Adrenal gland (tissue), 12 donors: ENCODE results near the gene UPK1B. TPM values are rescaled to one million over a fixed set of nuclear protein-coding genes. Genes with fewer than 3 reads are reported as not detected.

Source experiments
- DNase-seq, 7 donors: peaks; one replicate each; pipeline ENCODE4 v3.0.0-alpha.2; 2019 to 2020
- H3K27ac ChIP-seq, 5 donors: fragments of 200-600 bp; sonication (generic) in 4 of 5; 1 replicate in 3 of 5; 2 replicates in 2 of 5; pipeline versions ENCODE4 v1.5.1 to v1.8.0; 2016 to 2020; ENCODE audit warnings: mild to moderate bottlenecking in 1 of 5
- H3K27me3 ChIP-seq: fragments of 200-600 bp; 2 replicates; pipeline ENCODE4 v1.8.0; 2021
- H3K36me3 ChIP-seq, 2 donors: fragments of 200-600 bp; replicated peaks in 1 of 2; 1 replicate in 1 of 2; 2 replicates in 1 of 2; pipeline versions ENCODE4 v1.5.1 to v1.8.0; 2018 to 2022
- H3K4me1 ChIP-seq, 2 donors: fragments of 200-600 bp; replicated peaks in 1 of 2; 1 replicate in 1 of 2; 2 replicates in 1 of 2; pipeline versions ENCODE4 v1.5.1 to v1.8.0; 2018 to 2021
- H3K4me3 ChIP-seq, 4 donors: fragments of 200-600 bp; sonication (generic) in 3 of 4; one replicate each; pipeline ENCODE4 v1.5.1; 2016 to 2018
- H3K9me3 ChIP-seq, 3 donors: fragments of 200-600 bp; sonication (generic) in 1 of 3; replicated peaks in 1 of 3; 1 replicate in 2 of 3; 2 replicates in 1 of 3; pipeline versions ENCODE4 v1.5.1 to v1.8.0; 2016 to 2021
- POLR2A ChIP-seq, 2 donors: fragments of 450-650 bp; IDR thresholded peaks; one replicate each; pipeline ENCODE4 v1.6.1; 2017; ENCODE audit warnings: antibody characterized with exemption in 2 of 2, mild to moderate bottlenecking in 2 of 2, moderate library complexity in 1 of 2
- WGBS, 4 donors: extraction: QIAGEN DNeasy Blood & Tissue Kit in 2 of 4; methylation state at CpG; one replicate each; pipeline versions ENCODE4 v1.1.5 to v1.1.7; 2013 to 2017; 5-methylcytosine and 5-hydroxymethylcytosine counted together
- intact Hi-C, 2 donors: fragments of 100-400 bp; cut with DNase I; formaldehyde crosslinking; loops; one replicate each; pipeline versions ENCODE4 v1.14.1 to v1.15.0; 2022 to 2023
- polyA plus RNA-seq, 3 donors: library from polyadenylated mRNA; stranded (reverse); fragments of 200-250 nt in 2 of 3; fragments of 350-450 nt in 1 of 3; fragmentation: Illumina TruSeq in 1 of 3; extraction: RNeasy Lipid Tissue Mini Kit (QIAGEN cat#74804) in 1 of 3; gene quantifications; one replicate each; pipeline ENCODE4 v1.2.3, GENCODE V29; 2013 to 2014
- total RNA-seq, 9 donors: library from RNA; depleted of rRNA in 4 of 9; stranded (reverse); fragments of >200 nt in 4 of 9; fragments of 120-200 nt in 1 of 9; fragmentation: NEBNext Ultra II Directional in 1 of 9; extraction: Animal tissue kit (Norgen Biotek cat#: 25700) in 1 of 9; gene quantifications; one replicate each; pipeline versions ENCODE4 v1.1.0 to v1.2.4, GENCODE V29; 2013 to 2023
- TF ChIP-seq, protein P1 (sequence below), 6 experiments: fragments of 450-650 bp in 4 of 6; fragments of 200-600 bp in 2 of 6; sonication (generic) in 1 of 6; IDR thresholded peaks; 1 replicate in 5 of 6; 2 replicates in 1 of 6; pipeline versions ENCODE4 v1.5.1 to v1.8.0; 2016 to 2021; ENCODE audit warnings: antibody characterized with exemption in 6 of 6, mild to moderate bottlenecking in 2 of 6, moderate library complexity in 1 of 6
- donor health status: healthy with polysubstance abuse.
- donor health status: Bipolar disorder and iron deficiency.
- donor health status: DM: yes; HTN: yes; CAD: no.
- donor health status: DM: no; HTN: no; CAD: no.
- donor health status: DM: no; HTN: no; CAD: no.
- donor health status: DM: yes; HTN: yes; CAD: no.

Gene UPK1B
- total and polyA plus RNA-seq, 12 donors: 0.24 TPM; not detected in 11

DNA sequence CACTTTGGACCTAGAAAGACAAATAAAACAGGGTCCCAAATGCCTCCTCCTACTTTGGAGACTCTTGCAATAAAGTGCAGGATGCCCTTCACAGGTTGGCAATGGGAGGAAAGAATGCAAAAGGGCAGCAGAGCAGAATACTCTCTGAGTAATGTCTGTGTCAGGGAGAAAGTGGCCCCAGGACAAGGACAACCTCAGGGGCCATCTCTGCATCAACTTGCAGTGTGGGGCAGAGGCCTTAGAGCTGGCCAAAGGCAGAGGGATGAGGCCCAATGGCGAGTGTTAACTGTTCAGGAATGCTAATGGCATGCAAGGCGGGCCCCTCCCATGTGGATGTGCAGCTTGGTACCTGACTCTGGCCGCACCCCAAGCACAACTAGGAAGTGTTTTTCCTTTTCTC is 8.4 kb downstream of the UPK1B start:
- DNase-seq: no peak
- Histone ChIP-seq H3K4me1 (no peaks in the 10 kb centered on the region), H3K4me3 (no peak overlapping the region), H3K36me3 (no peaks in the 10 kb centered on the region), H3K27ac (no peak overlapping the region), H3K9me3 (no peaks in the 10 kb centered on the region), H3K27me3 (no peaks in the 10 kb centered on the region)
- no peak for TF ChIP-seq POLR2A (IDR thresholded peaks at IDR 0.05)
- TF ChIP-seq, protein P1, sequence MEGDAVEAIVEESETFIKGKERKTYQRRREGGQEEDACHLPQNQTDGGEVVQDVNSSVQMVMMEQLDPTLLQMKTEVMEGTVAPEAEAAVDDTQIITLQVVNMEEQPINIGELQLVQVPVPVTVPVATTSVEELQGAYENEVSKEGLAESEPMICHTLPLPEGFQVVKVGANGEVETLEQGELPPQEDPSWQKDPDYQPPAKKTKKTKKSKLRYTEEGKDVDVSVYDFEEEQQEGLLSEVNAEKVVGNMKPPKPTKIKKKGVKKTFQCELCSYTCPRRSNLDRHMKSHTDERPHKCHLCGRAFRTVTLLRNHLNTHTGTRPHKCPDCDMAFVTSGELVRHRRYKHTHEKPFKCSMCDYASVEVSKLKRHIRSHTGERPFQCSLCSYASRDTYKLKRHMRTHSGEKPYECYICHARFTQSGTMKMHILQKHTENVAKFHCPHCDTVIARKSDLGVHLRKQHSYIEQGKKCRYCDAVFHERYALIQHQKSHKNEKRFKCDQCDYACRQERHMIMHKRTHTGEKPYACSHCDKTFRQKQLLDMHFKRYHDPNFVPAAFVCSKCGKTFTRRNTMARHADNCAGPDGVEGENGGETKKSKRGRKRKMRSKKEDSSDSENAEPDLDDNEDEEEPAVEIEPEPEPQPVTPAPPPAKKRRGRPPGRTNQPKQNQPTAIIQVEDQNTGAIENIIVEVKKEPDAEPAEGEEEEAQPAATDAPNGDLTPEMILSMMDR (IDR thresholded peaks at IDR 0.05): no peak
- WGBS, 4 donors: 58 to 81% (median 76%) methylated on average over 3 of the region's 3 CpGs
- intact Hi-C loops: no loop called here

DNA sequence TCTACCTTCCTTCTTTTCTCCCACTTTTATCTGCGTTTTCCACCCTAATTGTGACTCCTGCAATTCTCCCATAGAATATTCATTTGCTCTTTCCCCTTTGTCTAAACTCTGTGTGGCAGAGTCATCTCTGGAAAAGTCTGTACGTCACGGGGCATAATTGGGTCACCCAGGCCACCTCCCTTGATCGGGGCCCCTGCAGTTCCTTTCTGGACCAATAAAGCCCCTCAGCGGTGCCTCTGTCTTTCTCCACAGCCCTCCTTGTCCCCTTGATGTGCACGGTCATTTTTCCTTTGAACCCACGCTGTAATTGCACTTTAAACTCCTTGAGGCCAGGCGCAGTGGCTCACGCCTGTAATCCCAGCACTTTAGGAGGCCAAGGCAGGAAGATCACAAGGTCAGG is 10.7 kb downstream of the UPK1B start:
- no peak overlapping the region for H3K27ac ChIP-seq
- intact Hi-C loops: no loop called here

DNA sequence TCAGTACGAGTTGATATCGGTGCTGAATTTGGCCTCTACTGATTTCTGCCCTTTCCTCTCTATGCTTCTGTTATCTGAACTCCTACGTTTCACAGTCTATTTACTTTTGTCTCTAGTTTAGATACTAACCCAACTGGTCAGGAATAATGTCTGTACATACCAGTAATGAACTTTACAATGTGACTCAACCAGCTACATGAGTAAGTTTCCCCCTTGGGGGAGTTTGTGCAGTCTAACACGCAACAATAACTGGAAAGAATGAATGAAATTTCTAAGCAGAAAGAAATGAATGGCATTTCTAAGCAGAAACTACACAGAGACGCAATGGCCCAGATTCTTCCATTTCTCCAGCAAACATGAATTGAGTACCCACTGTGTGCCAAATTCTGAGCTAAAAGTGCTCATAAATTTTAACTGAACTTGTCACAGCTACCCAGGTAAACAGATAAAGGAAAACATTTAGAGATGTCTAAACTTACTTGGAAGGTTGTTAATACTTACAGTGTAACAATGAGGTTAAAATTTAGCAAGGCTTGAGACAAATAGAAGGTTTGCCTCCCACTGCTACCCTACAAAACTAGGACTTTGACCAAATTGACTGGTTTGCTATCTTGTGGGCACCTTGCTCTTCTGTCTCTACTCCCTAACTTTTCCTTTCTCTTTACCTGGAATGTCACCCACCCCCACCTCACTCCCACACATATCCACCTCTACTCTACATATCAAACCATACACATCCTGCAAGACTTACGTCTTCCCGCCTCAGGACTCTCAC is 11.6 kb downstream of the UPK1B start:
- no peak for TF ChIP-seq POLR2A (IDR thresholded peaks at IDR 0.05)
- TF ChIP-seq, protein P1 (IDR thresholded peaks at IDR 0.05): no peak
- WGBS, 4 donors: 83 to 91% (median 90%) methylated on average over 7 of the region's 7 CpGs

More for the DNA sequence above, 10.7 kb downstream of the UPK1B start:
- Histone ChIP-seq H3K36me3 (no peaks in the 10 kb centered on the region), H3K27me3 (no peaks in the 10 kb centered on the region), H3K4me3 (no peak overlapping the region), H3K4me1 (no peaks in the 10 kb centered on the region), H3K9me3 (no peaks in the 10 kb centered on the region)
- no peak for DNase-seq
- 75 to 83% (median 78%) methylated on average over 9 of the region's 9 CpGs for WGBS, 4 donors
- no peak for TF ChIP-seq POLR2A (IDR thresholded peaks at IDR 0.05)
- TF ChIP-seq, protein P1 (IDR thresholded peaks at IDR 0.05): no peak

DNA sequence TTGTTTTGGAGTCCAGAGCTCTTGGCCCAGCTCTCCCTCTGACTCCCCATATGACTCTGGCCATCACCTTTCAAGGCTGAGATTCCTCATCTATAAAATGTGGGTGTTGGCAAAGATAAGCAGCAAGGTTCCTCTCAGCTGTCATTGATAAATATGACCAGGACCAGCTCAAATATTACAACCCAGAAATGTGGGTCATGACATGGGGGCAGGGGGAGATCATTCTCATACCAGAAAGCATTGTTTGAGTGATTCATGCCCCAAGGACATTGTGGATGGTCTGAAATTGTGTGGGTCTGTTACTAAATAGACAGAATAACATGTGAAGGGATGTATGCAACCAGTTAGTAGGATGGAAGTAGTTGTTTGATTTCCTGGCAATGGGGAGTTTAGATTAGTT is 13.9 kb downstream of the UPK1B start:
- H3K27ac ChIP-seq: no peak overlapping the region
- H3K4me1 ChIP-seq: no peaks in the 10 kb centered on the region
- no peak overlapping the region for H3K4me3 ChIP-seq
- no peak for TF ChIP-seq POLR2A (IDR thresholded peaks at IDR 0.05)
- DNase-seq: no peak
- intact Hi-C loops: no loop called here
- no peaks in the 10 kb centered on the region for H3K9me3 ChIP-seq
- no peaks in the 10 kb centered on the region for H3K36me3 ChIP-seq
- H3K27me3 ChIP-seq: no peaks in the 10 kb centered on the region

More for the DNA sequence above, 11.6 kb downstream of the UPK1B start:
- intact Hi-C loops: no loop called here
- Histone ChIP-seq H3K27ac (no peak overlapping the region), H3K27me3 (no peaks in the 10 kb centered on the region), H3K9me3 (no peaks in the 10 kb centered on the region), H3K36me3 (no peaks in the 10 kb centered on the region), H3K4me1 (no peaks in the 10 kb centered on the region), H3K4me3 (no peak overlapping the region)
- no peak for DNase-seq

DNA sequence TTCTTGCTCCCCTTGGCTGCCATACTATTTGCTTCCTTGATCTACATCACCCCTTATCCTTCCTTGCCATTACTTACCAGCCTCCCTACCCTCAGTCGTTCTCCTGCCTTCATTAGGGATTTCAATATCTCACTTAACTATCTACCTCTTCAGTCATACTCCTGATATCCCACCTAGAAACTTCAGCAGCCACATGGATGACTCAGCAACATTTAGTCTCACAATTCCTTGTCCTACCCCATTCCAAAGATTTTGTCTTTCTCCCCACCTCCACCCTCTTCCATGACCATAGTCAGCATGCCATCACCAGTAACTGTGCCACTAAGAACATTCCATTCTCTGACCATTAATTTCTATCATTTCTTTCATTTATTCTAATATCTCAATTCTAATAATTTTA is 18.4 kb downstream of the UPK1B start:
- 64 to 76% (median 71%) methylated on average over 1 of the region's 1 CpG for whole genome bisulfite sequencing, 4 donors
- H3K9me3 ChIP-seq: no peaks in the 10 kb centered on the region
- no peak for DNase-seq
- TF ChIP-seq, protein P1 (IDR thresholded peaks at IDR 0.05): no peak
- no peak for TF ChIP-seq POLR2A (IDR thresholded peaks at IDR 0.05)
- H3K4me3 ChIP-seq: no peak overlapping the region
- H3K27ac ChIP-seq: no peak overlapping the region
- H3K27me3 ChIP-seq: no peaks in the 10 kb centered on the region
- no peaks in the 10 kb centered on the region for H3K4me1 ChIP-seq
- no peaks in the 10 kb centered on the region for H3K36me3 ChIP-seq
- intact Hi-C loops: no loop called here
